ENCODE data around the gene ADAMTS2. TPM values are rescaled to one million over a fixed set of nuclear protein-coding genes. Genes with fewer than 3 reads are reported as not detected.

ADAMTS2 gene
- total RNA-seq, 1 donor from 2014 or later, result not detected

- ChIA-PET POLR2A (no interaction called here), CTCF (no interaction called here)
- H3K27ac Mint-ChIP-seq, result no peak overlapping the region
- H3K9me3 Mint-ChIP-seq, result no peaks in the 10 kb centered on the region
- intact Hi-C loops (cut with micrococcal nuclease), result no loop called here
- H3K27me3 Mint-ChIP-seq, result no peaks in the 10 kb centered on the region
- no peak for ATAC-seq (ENCODE audit: low read depth)
- H3K36me3 Mint-ChIP-seq (ENCODE audit: low read depth), result no peaks in the 10 kb centered on the region
- no peak overlapping the region for H3K4me3 Mint-ChIP-seq
- no peak for TF ChIP-seq CTCF (IDR thresholded peaks at IDR 0.05)
- no peak for DNase-seq
- no peaks in the 10 kb centered on the region for H3K4me1 Mint-ChIP-seq
Measured at GRCh38 chr5:179120951-179121666, 224.2 kb downstream of the ADAMTS2 start.

- TF ChIP-seq CTCF (IDR thresholded peaks at IDR 0.05), result no peak
- Mint-ChIP-seq H3K27ac (no peak overlapping the region), H3K9me3 (no peaks in the 10 kb centered on the region), H3K36me3 (ENCODE audit: low read depth) (no peaks in the 10 kb centered on the region), H3K4me3 (no peak overlapping the region), H3K4me1 (no peaks in the 10 kb centered on the region), H3K27me3 (no peaks in the 10 kb centered on the region)
- ChIA-PET CTCF (no interaction called here), POLR2A (no interaction called here)
- DNase-seq (no peak), ATAC-seq (ENCODE audit: low read depth) (no peak)
- intact Hi-C loops (cut with micrococcal nuclease), result no loop called here
Measured at GRCh38 chr5:179120421-179120861, 224.8 kb downstream of the ADAMTS2 start.

- Mint-ChIP-seq H3K4me1 (no peaks in the 10 kb centered on the region), H3K27ac (no peak overlapping the region), H3K27me3 (no peaks in the 10 kb centered on the region), H3K36me3 (ENCODE audit: low read depth) (no peaks in the 10 kb centered on the region), H3K4me3 (no peak overlapping the region), H3K9me3 (peaks cover 6% of the 10 kb centered on the region)
- ChIA-PET POLR2A (no interaction called here), CTCF (no interaction called here)
- TF ChIP-seq CTCF (IDR thresholded peaks at IDR 0.05), result no peak
- no peak for DNase-seq
- ATAC-seq (ENCODE audit: low read depth), result no peak
- intact Hi-C loops (cut with micrococcal nuclease), result no loop called here
Measured at GRCh38 chr5:179119415-179120170, 225.7 kb downstream of the ADAMTS2 start.

- Mint-ChIP-seq H3K27ac (no peak overlapping the region), H3K4me3 (no peak overlapping the region), H3K9me3 (peaks cover 7% of the 10 kb centered on the region), H3K36me3 (ENCODE audit: low read depth) (no peaks in the 10 kb centered on the region), H3K4me1 (no peaks in the 10 kb centered on the region), H3K27me3 (no peaks in the 10 kb centered on the region)
- TF ChIP-seq CTCF (IDR thresholded peaks at IDR 0.05), result no peak
- no peak for ATAC-seq (ENCODE audit: low read depth)
- ChIA-PET CTCF (no interaction called here), POLR2A (no interaction called here)
- DNase-seq, result no peak
- intact Hi-C loops (cut with micrococcal nuclease), result no loop called here
Measured at GRCh38 chr5:179118756-179119414, 226.4 kb downstream of the ADAMTS2 start.

GRCh38 chr5:179118338-179118737, 226.9 kb downstream of the ADAMTS2 start:
- no peaks in the 10 kb centered on the region for H3K4me1 Mint-ChIP-seq
- intact Hi-C loops (cut with micrococcal nuclease), result no loop called here
- ATAC-seq (ENCODE audit: low read depth), result no peak
- H3K27me3 Mint-ChIP-seq, result no peaks in the 10 kb centered on the region
- H3K27ac Mint-ChIP-seq, result no peak overlapping the region
- H3K36me3 Mint-ChIP-seq (ENCODE audit: low read depth), result no peaks in the 10 kb centered on the region
- CTCF ChIA-PET, result no interaction called here
- POLR2A ChIA-PET, result no interaction called here
- TF ChIP-seq CTCF (IDR thresholded peaks at IDR 0.05), result no peak
- peaks cover 7% of the 10 kb centered on the region for H3K9me3 Mint-ChIP-seq
- H3K4me3 Mint-ChIP-seq, result no peak overlapping the region
- no peak for DNase-seq

Data from activated B cell treated with CpG ODN at 0.5 μM for 24 hours (primary cell).